HepG2 (cell line): ENCODE data around the gene FEM1B. TPM values are rescaled to one million over a fixed set of nuclear protein-coding genes. Genes with fewer than 3 reads are reported as not detected.

ENCODE experiments used
- HHEX ChIP-seq: IDR thresholded peaks from 2 replicates; pipeline ENCODE4 v1.6.1; 2016; ENCODE audit warnings: control low read depth
- MEIS2 ChIP-seq: sonication (generic); formaldehyde crosslinking; IDR thresholded peaks from 2 replicates; pipeline ENCODE4 v1.9.0; 2021; ENCODE audit warnings: mild to moderate bottlenecking, missing genetic modification reagents
- NR2C2 ChIP-seq: sonication (generic); formaldehyde crosslinking; IDR thresholded peaks from 2 replicates; pipeline ENCODE4 v1.4.0; 2020; ENCODE audit warnings: missing genetic modification reagents, mild to moderate bottlenecking, moderate library complexity, borderline replicate concordance
- SAFB2 ChIP-seq: sonication (generic); formaldehyde crosslinking; IDR thresholded peaks from 2 replicates; pipeline ENCODE4 v1.5.1; 2020; ENCODE audit warnings: missing genetic modification reagents, low read depth, mild to moderate bottlenecking, borderline replicate concordance
- SIN3A ChIP-seq: IDR thresholded peaks from 2 replicates; pipeline ENCODE4 v1.6.1; 2011; ENCODE audit warnings: low read depth, mild to moderate bottlenecking, control low read depth, low read length, borderline replicate concordance
- U2AF2 ChIP-seq: fragments of 200-400 bp; formaldehyde crosslinking; IDR thresholded peaks from 2 replicates; pipeline ENCODE4 v1.6.1; 2017; ENCODE audit warnings: low read depth, mild to moderate bottlenecking, low read length
- ZFP36L1 ChIP-seq: sonication (generic); formaldehyde crosslinking; IDR thresholded peaks from 2 replicates; pipeline ENCODE4 v1.8.0; 2022; ENCODE audit warnings: mild to moderate bottlenecking, missing genetic modification reagents, moderate library complexity
- ZNF224 ChIP-seq: sonication (generic); formaldehyde crosslinking; IDR thresholded peaks from 2 replicates; pipeline ENCODE4 v1.5.0; 2020; ENCODE audit warnings: mild to moderate bottlenecking, missing genetic modification reagents
- ZNF264 ChIP-seq: sonication (generic); formaldehyde crosslinking; IDR thresholded peaks from 2 replicates; pipeline ENCODE4 v1.4.0; 2020; ENCODE audit warnings: missing genetic modification reagents
- ZNF317 ChIP-seq: sonication (generic); formaldehyde crosslinking; IDR thresholded peaks from 2 replicates; pipeline ENCODE4 v1.5.0; 2020; ENCODE audit warnings: mild to moderate bottlenecking, missing genetic modification reagents
- ZNF382 ChIP-seq: sonication (generic); formaldehyde crosslinking; IDR thresholded peaks from 2 replicates; pipeline ENCODE4 v1.5.0; 2020; ENCODE audit warnings: missing genetic modification reagents, mild to moderate bottlenecking, borderline replicate concordance
- ZNF605 ChIP-seq: sonication (generic); formaldehyde crosslinking; IDR thresholded peaks from 2 replicates; pipeline ENCODE4 v1.8.0; 2022; ENCODE audit warnings: mild to moderate bottlenecking, missing genetic modification reagents
- ZNF678 ChIP-seq: sonication (generic); formaldehyde crosslinking; IDR thresholded peaks from 2 replicates; pipeline ENCODE4 v1.4.0; 2020; ENCODE audit warnings: mild to moderate bottlenecking, missing genetic modification reagents
- ZNF839 ChIP-seq: sonication (generic); formaldehyde crosslinking; IDR thresholded peaks from 2 replicates; pipeline ENCODE4 v1.4.0; 2020; ENCODE audit warnings: missing genetic modification reagents, mild to moderate bottlenecking, borderline replicate concordance
- polyA plus RNA-seq, 8 experiments: library from polyadenylated mRNA; depleted of rRNA in 3 of 8; stranded (reverse) in 7 of 8; unstranded in 1 of 8; fragments of >200 nt; fragmentation: Illumina TruSeq in 4 of 8; extraction: Trizol in 4 of 8; gene quantifications; 2 replicates each; pipeline versions ENCODE4 v1.2.1 to v1.2.3, GENCODE V29; 2011 to 2016; ENCODE audit warnings: low read depth in 4 of 8, missing spikeins in 1 of 8, mixed read lengths in 1 of 8; ENCODE audit not compliant: insufficient read depth in 1 of 8
- total RNA-seq, 5 experiments: library from RNA; depleted of rRNA; stranded (reverse); fragments of >200 nt; fragmentation: Illumina TruSeq; extraction: Trizol; gene quantifications; 2 replicates each; pipeline ENCODE4 v1.2.3, GENCODE V29; 2016; ENCODE audit warnings: low read depth in 1 of 5
- TF ChIP-seq, protein P1 (sequence below): sonication (generic); formaldehyde crosslinking; IDR thresholded peaks from 2 replicates; pipeline ENCODE4 v1.8.0; 2023; ENCODE audit warnings: mild to moderate bottlenecking, missing genetic modification reagents
- TF ChIP-seq, protein P2 (sequence below): sonication (generic); formaldehyde crosslinking; IDR thresholded peaks from 2 replicates; pipeline ENCODE4 v1.4.0; 2020; ENCODE audit warnings: low read depth, mild to moderate bottlenecking, missing genetic modification reagents
- TF ChIP-seq, protein P3 (sequence below): sonication (generic); formaldehyde crosslinking; IDR thresholded peaks from 2 replicates; pipeline ENCODE4 v1.4.0; 2020; ENCODE audit warnings: missing genetic modification reagents, borderline replicate concordance
- TF ChIP-seq, protein P4 (sequence below): sonication (generic); formaldehyde crosslinking; IDR thresholded peaks from 2 replicates; pipeline ENCODE4 v1.4.0; 2020; ENCODE audit warnings: missing genetic modification reagents, borderline replicate concordance
- TF ChIP-seq, protein P5 (sequence below): sonication (generic); formaldehyde crosslinking; IDR thresholded peaks from 2 replicates; pipeline ENCODE4 v1.5.0; 2020; ENCODE audit warnings: missing genetic modification reagents, mild to moderate bottlenecking, borderline replicate concordance

The FEM1B gene
- total and polyA plus RNA-seq, 2 of the 13 experiments (the other 11 are each of a cell fraction or from before 2014, with no cell fraction given), result 38.1 to 40.0 TPM

DNA sequence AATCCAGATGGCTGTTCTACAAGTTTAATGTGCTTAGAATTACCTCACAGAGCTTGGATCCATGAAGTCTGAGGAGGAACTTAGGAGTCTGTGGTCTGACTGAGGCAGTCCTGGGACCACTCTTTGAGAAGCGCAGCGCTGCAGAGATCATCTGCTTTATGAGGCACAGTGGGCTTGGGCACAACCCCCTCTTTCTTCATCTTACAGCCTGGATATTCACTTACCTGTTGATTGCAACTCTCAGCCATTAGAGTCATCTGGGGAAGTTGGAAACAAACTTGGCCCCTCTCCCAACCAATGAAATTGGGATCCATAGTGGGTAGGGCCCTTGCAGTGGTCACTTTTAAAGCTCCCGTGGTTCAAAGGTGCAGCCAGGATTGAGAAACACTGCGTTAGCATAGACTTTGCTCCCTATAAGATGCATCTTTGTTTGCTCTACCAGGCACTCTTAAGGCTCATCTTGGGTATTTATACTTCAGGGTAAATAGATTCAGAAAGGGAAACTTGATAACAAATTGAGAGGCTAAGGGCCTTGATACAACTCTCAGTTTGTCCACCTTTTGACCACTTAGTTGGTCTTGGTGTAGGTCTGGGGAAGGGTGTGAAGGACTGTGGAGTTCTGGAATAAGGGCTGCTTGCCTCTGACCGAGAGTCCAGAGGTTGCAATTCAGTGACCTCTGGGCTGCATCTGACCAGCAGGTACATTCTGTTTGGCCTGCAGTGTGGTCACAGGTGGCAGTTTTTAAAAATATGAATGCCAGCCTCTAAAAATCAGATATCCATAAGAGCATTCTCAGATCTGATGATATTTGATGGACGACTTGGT is 22.8 kb downstream of the FEM1B start (continued):
- TF ChIP-seq, protein P1, sequence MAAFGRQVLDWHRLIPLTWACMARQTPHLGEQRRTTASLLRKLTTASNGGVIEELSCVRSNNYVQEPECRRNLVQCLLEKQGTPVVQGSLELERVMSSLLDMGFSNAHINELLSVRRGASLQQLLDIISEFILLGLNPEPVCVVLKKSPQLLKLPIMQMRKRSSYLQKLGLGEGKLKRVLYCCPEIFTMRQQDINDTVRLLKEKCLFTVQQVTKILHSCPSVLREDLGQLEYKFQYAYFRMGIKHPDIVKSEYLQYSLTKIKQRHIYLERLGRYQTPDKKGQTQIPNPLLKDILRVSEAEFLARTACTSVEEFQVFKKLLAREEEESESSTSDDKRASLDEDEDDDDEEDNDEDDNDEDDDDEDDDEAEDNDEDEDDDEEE (CRISPR knock-in tag), result 0 out of 2 replicates have a peak, but pooled peaks have one; percentile 27
- TF ChIP-seq, protein P2, sequence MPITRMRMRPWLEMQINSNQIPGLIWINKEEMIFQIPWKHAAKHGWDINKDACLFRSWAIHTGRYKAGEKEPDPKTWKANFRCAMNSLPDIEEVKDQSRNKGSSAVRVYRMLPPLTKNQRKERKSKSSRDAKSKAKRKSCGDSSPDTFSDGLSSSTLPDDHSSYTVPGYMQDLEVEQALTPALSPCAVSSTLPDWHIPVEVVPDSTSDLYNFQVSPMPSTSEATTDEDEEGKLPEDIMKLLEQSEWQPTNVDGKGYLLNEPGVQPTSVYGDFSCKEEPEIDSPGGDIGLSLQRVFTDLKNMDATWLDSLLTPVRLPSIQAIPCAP (CRISPR knock-in tag), result no peak
- TF ChIP-seq, protein P3, sequence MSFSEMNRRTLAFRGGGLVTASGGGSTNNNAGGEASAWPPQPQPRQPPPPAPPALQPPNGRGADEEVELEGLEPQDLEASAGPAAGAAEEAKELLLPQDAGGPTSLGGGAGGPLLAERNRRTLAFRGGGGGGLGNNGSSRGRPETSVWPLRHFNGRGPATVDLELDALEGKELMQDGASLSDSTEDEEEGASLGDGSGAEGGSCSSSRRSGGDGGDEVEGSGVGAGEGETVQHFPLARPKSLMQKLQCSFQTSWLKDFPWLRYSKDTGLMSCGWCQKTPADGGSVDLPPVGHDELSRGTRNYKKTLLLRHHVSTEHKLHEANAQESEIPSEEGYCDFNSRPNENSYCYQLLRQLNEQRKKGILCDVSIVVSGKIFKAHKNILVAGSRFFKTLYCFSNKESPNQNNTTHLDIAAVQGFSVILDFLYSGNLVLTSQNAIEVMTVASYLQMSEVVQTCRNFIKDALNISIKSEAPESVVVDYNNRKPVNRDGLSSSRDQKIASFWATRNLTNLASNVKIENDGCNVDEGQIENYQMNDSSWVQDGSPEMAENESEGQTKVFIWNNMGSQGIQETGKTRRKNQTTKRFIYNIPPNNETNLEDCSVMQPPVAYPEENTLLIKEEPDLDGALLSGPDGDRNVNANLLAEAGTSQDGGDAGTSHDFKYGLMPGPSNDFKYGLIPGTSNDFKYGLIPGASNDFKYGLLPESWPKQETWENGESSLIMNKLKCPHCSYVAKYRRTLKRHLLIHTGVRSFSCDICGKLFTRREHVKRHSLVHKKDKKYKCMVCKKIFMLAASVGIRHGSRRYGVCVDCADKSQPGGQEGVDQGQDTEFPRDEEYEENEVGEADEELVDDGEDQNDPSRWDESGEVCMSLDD (CRISPR knock-in tag), result no peak
- TF ChIP-seq ZNF224 (CRISPR knock-in tag), result no peak
- TF ChIP-seq SIN3A, result no peak
- TF ChIP-seq, protein P4, sequence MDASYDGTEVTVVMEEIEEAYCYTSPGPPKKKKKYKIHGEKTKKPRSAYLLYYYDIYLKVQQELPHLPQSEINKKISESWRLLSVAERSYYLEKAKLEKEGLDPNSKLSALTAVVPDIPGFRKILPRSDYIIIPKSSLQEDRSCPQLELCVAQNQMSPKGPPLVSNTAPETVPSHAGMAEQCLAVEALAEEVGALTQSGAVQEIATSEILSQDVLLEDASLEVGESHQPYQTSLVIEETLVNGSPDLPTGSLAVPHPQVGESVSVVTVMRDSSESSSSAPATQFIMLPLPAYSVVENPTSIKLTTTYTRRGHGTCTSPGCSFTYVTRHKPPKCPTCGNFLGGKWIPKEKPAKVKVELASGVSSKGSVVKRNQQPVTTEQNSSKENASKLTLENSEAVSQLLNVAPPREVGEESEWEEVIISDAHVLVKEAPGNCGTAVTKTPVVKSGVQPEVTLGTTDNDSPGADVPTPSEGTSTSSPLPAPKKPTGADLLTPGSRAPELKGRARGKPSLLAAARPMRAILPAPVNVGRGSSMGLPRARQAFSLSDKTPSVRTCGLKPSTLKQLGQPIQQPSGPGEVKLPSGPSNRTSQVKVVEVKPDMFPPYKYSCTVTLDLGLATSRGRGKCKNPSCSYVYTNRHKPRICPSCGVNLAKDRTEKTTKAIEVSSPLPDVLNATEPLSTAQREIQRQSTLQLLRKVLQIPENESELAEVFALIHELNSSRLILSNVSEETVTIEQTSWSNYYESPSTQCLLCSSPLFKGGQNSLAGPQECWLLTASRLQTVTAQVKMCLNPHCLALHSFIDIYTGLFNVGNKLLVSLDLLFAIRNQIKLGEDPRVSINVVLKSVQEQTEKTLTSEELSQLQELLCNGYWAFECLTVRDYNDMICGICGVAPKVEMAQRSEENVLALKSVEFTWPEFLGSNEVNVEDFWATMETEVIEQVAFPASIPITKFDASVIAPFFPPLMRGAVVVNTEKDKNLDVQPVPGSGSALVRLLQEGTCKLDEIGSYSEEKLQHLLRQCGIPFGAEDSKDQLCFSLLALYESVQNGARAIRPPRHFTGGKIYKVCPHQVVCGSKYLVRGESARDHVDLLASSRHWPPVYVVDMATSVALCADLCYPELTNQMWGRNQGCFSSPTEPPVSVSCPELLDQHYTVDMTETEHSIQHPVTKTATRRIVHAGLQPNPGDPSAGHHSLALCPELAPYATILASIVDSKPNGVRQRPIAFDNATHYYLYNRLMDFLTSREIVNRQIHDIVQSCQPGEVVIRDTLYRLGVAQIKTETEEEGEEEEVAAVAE (CRISPR knock-in tag), result no peak
- TF ChIP-seq U2AF2, result no peak
- TF ChIP-seq NR2C2, result peak; percentile 64
- no peak for TF ChIP-seq ZNF382 (CRISPR knock-in tag)
- no peak for TF ChIP-seq ZFP36L1 (CRISPR knock-in tag)
- TF ChIP-seq ZNF678 (CRISPR knock-in tag), result no peak
- no peak for TF ChIP-seq ZNF839 (CRISPR knock-in tag)
- 0 out of 2 replicates have a peak, but pooled peaks have one; percentile 28 for TF ChIP-seq ZNF264 (CRISPR knock-in tag)
- peak; percentile 64; the same call in 1 of the 2 replicates for TF ChIP-seq ZNF317 (CRISPR knock-in tag)
- TF ChIP-seq, protein P5, sequence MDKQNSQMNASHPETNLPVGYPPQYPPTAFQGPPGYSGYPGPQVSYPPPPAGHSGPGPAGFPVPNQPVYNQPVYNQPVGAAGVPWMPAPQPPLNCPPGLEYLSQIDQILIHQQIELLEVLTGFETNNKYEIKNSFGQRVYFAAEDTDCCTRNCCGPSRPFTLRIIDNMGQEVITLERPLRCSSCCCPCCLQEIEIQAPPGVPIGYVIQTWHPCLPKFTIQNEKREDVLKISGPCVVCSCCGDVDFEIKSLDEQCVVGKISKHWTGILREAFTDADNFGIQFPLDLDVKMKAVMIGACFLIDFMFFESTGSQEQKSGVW, result no peak
- TF ChIP-seq HHEX, result peak; percentile 56
- TF ChIP-seq MEIS2 (CRISPR knock-in tag), result no peak
- no peak for TF ChIP-seq ZNF605
- TF ChIP-seq SAFB2 (CRISPR knock-in tag), result no peak
